GM18505 (cell line): Measurements from ENCODE around the gene TMEM217.
A peak's percentile ranks its signal among the peaks of the same experiment; 100 is the strongest.

Source experiments
- ATAC-seq: cut with Tn5 transposase; IDR thresholded peaks from one replicate; pipeline ENCODE4 v1.9.1; 2021; ENCODE audit not compliant: unreplicated experiment
- POLR2A ChIP-seq: IDR thresholded peaks from 4 replicates; pipeline ENCODE4 v1.6.1; 2011; ENCODE audit warnings: borderline replicate concordance; ENCODE audit not compliant: insufficient read depth, insufficient read length; ENCODE audit errors: extremely low read depth

The TMEM217 gene

DNA sequence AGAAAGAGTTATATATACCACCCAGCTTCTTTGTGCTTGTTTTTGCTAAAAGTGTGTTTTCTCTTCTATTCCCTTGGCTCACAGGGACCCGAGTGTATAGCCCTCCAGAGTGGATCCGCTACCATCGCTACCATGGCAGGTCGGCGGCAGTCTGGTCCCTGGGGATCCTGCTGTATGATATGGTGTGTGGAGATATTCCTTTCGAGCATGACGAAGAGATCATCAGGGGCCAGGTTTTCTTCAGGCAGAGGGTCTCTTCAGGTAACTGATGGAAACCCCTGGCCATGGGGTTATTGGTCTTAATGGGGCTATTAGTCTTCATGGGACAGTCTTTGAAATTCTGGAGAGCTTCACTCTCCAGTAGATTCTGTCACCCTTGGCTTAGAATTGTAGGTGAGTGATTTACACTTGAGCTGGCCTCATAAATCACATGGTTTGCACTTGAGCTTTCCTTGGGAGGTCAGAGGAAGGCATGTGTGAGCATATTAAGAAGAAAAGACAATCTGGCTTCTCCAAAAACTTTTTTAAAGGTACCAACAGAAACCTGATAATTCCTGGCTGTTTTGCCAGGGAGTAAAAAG lies 84.9 kb downstream of the TMEM217 start:
- TF ChIP-seq POLR2A: no peak
- no peak for ATAC-seq

GRCh38 chr6:37171970-37172812 lies 85.8 kb downstream of the TMEM217 start:
- ATAC-seq: no peak
- no peak for TF ChIP-seq POLR2A

DNA sequence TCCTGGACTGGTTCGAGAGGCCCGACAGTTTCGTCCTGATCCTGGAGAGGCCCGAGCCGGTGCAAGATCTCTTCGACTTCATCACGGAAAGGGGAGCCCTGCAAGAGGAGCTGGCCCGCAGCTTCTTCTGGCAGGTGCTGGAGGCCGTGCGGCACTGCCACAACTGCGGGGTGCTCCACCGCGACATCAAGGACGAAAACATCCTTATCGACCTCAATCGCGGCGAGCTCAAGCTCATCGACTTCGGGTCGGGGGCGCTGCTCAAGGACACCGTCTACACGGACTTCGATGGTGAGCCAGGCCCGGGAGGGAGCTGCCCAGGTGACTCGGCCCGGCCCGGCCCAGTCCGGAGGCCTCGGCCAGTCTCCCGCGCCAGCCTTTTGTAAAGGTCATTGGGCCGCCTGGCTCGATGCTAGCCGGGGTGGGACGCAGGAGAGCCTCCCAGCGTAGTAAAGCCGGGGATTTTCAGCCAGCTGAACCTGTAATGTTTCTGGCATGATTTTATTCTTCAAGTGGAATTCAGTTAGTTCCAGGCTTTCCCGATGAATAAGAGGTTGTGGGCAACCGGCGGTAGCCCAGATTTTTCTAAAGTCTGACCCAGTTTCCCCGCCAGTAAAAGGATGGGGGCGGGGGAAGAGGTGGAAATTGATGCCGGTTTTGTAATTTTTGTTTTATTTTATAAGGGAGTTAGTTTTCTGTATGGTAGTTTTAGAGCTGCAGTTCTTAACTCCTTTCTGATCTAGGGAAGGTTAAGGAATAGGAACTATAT lies 86.6 kb downstream of the TMEM217 start:
- TF ChIP-seq POLR2A: no peak
- no peak for ATAC-seq

- ATAC-seq: peak; percentile 37
- TF ChIP-seq POLR2A: no peak
These were observed 87.4 kb downstream of the TMEM217 start for GRCh38 chr6:37170273-37171200.

GRCh38 chr6:37169496-37170272 lies 88.3 kb downstream of the TMEM217 start, which contains the start of gene PIM1:
Gene PIM1, plus strand, starts transcription at chr6:37170152. Its CDS starts 424 bp downstream, at chr6:37170576.
- ATAC-seq: peak; percentile 67
- TF ChIP-seq POLR2A: peak; percentile 53

DNA sequence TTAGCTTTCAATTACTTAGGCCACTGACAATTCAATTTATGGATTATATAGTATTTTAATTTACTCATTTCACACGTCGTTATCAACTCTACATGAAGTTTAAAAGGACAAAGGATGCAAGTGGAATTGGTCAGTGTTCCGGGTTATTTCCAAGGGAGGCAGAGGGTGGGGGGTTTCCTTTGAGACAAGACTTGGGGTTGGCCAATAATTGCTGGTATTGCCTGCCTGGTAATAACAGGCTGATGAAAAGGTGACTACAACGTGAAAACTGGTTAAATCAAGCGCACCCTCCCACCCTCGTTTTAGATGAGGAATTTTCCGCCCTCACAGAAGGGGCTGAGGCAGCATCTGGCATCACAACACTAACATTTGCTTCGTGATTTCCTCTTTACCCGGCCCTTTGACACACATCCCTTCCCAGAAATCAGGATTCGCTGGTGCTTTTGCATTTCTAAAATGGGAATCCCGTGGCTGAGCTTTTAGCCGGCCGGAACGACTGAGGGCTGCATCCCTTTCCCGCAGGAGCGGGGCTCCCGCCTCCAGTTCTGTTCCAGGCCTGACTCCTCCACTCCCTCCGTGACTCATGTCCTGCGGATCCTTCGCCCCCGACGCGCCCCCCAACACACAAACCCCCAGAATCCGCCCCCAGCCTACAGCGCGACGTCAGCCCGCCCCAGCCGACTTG lies 89.0 kb downstream of the TMEM217 start:
- no peak for TF ChIP-seq POLR2A
- ATAC-seq: no peak

DNA sequence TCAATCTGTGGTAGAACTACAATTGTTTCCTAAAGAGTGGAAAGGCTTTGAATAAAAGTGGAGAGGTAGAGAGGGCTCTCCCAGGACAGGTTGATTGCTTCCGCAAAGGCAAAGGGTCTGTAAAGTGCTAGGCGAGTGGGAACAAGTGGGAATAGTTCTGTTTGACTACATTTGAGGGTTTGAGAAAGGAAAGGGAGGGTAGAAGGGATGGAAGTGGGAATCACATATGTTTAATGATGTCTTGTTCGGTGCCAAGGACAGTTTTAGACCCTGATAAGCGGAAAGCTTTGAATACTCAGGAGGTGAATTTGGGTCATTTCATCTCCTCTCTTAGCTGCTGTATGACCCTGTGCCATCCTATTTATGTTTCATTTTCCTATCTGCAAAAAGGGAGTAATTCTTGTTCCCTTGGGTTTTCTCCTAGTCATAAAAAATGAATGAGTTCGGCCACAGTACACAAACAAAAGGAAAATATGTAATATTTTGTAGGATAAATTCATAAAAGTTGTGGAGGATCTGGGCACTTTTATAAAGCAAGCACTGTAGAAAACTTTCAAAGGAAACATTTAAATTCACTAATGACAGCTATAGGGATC lies 89.7 kb downstream of the TMEM217 start:
- ATAC-seq: no peak
- TF ChIP-seq POLR2A: no peak

DNA sequence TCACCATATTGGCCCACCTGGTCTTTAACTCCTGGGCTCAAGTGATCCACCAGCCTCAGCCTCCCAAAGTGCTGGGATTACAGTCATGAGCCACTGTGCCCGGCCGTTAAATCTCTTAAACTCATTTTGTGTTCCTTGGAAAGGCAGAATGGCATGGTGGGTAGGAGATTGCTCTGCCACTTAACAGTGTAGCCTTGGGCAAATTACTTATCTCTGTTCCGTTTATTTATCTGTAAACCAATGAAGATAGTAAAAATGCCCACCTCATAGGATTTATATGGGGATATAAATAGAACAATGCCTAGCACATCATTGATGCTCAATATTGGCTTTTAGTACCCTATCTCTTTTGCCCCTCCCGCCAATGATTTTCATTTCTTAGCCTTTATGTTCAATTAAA lies 95.2 kb downstream of the TMEM217 start:
- no peak for ATAC-seq
- no peak for TF ChIP-seq POLR2A
